Neural cell (in vitro differentiated cells): ENCODE results near the gene ENOX1.

Experiments used
- EZH2 ChIP-seq: fragments of 200-600, 300-800 bp; shearing (Covaris generic), sonication (generic); IDR thresholded peaks from 2 replicates; pipeline ENCODE4 v1.6.1; 2014; ENCODE audit warnings: antibody characterized with exemption, low read length, borderline replicate concordance, mild to moderate bottlenecking; ENCODE audit not compliant: insufficient read depth, poor library complexity, severe bottlenecking
- TF ChIP-seq, protein P1 (sequence below): fragments of 450-650 bp; IDR thresholded peaks from 2 replicates; pipeline ENCODE4 v1.5.1; 2014; ENCODE audit warnings: antibody characterized with exemption, mild to moderate bottlenecking, moderate library complexity; ENCODE audit not compliant: poor library complexity, severe bottlenecking

DNA sequence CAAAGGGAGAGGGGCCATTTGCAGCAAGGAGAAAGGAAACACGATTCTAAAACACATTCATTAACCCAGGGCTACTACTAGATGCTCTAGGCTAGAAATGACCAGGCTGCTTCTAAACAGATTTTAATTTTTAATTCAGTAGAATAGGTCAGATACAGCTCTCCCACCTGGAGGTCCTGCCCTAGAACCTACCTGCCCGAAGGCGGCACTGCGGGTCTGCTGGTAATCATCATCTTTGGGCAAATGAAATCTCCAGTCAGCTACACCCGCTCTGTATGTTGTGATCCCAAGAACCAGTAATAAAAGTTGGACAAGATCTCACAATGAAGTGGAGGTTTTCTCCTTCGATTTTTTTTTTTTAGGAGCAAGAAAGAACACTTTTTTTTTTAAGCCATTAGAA lies 345.3 kb downstream of the ENOX1 start:
- TF ChIP-seq, protein P1, sequence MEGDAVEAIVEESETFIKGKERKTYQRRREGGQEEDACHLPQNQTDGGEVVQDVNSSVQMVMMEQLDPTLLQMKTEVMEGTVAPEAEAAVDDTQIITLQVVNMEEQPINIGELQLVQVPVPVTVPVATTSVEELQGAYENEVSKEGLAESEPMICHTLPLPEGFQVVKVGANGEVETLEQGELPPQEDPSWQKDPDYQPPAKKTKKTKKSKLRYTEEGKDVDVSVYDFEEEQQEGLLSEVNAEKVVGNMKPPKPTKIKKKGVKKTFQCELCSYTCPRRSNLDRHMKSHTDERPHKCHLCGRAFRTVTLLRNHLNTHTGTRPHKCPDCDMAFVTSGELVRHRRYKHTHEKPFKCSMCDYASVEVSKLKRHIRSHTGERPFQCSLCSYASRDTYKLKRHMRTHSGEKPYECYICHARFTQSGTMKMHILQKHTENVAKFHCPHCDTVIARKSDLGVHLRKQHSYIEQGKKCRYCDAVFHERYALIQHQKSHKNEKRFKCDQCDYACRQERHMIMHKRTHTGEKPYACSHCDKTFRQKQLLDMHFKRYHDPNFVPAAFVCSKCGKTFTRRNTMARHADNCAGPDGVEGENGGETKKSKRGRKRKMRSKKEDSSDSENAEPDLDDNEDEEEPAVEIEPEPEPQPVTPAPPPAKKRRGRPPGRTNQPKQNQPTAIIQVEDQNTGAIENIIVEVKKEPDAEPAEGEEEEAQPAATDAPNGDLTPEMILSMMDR = no peak
- no peak for TF ChIP-seq EZH2
